CD4-positive, alpha-beta T cell (primary cell): Measurements from ENCODE around the gene CFAP20DC. TPM values are rescaled to one million over a fixed set of nuclear protein-coding genes. Genes with fewer than 3 reads are reported as not detected.

Experiments
- ATAC-seq: fragments of 200-7000 bp; cut with Tn5 transposase; one replicate; pipeline ENCODE4 v1.10.0; 2022; ENCODE audit warnings: mild to moderate bottlenecking; ENCODE audit not compliant: poor library complexity
- CTCF ChIA-PET: fragments of 350-600 bp; sonication (Branson Sonifier 250); formaldehyde crosslinking; loops from one replicate; lab custom pipeline; 2021; ENCODE audit warnings: antibody characterized with exemption, inconsistent platforms; lab: Charles Lee
- POLR2A ChIA-PET: fragments of 350-600 bp; sonication (Branson Sonifier 250); formaldehyde crosslinking; loops from one replicate; lab custom pipeline; 2021; ENCODE audit warnings: antibody characterized with exemption, inconsistent platforms; lab: Charles Lee
- DNase-seq, 14 experiments: peaks; one replicate each; pipeline ENCODE4 v3.0.0-alpha.2; 2013 to 2020; ENCODE audit warnings: mixed read lengths in 2 of 14
- H3K27ac ChIP-seq, 2 donors: one replicate each; pipeline versions ENCODE4 v1.5.1 to v1.7.0; 2013; ENCODE audit warnings: low read length in 2 of 2, low read depth in 1 of 2, mild to moderate bottlenecking in 1 of 2
- H3K27me3 ChIP-seq, 2 experiments: 1 replicate in 1 of 2; 2 replicates in 1 of 2; pipeline versions ENCODE4 v1.6.1 to v1.7.0; 2013; ENCODE audit warnings: low read length in 2 of 2, control low read depth in 1 of 2, mild to moderate bottlenecking in 1 of 2, moderate library complexity in 1 of 2; ENCODE audit not compliant: insufficient read depth in 2 of 2, control insufficient read depth in 1 of 2
- H3K36me3 ChIP-seq: one replicate; pipeline ENCODE4 v1.6.1; 2013; ENCODE audit warnings: low read length, control low read depth; ENCODE audit not compliant: insufficient read depth
- H3K4me1 ChIP-seq: one replicate; pipeline ENCODE4 v1.6.1; 2013; ENCODE audit warnings: low read length, control low read depth; ENCODE audit not compliant: insufficient read depth
- H3K4me3 ChIP-seq: one replicate; pipeline ENCODE4 v1.5.1; 2013; ENCODE audit warnings: mild to moderate bottlenecking, low read length, moderate library complexity
- H3K9me3 ChIP-seq, 2 experiments: 1 replicate in 1 of 2; 2 replicates in 1 of 2; pipeline versions ENCODE4 v1.6.1 to v1.7.0; 2013; ENCODE audit warnings: low read length in 2 of 2, mild to moderate bottlenecking in 2 of 2, control low read depth in 1 of 2, moderate library complexity in 1 of 2; ENCODE audit not compliant: control insufficient read depth in 1 of 2, insufficient read depth in 1 of 2
- H3K27ac Mint-ChIP-seq: one replicate; pipeline ENCODE4 v1.8.0; 2020; ENCODE audit warnings: mixed read lengths
- H3K27me3 Mint-ChIP-seq: one replicate; pipeline ENCODE4 v1.8.0; 2021; ENCODE audit warnings: mixed read lengths
- H3K36me3 Mint-ChIP-seq: one replicate; pipeline ENCODE4 v1.8.0; 2021; ENCODE audit warnings: low read depth, mixed read lengths
- H3K4me1 Mint-ChIP-seq: one replicate; pipeline ENCODE4 v1.8.0; 2021; ENCODE audit warnings: low read depth, mixed read lengths
- H3K4me3 Mint-ChIP-seq: one replicate; pipeline ENCODE4 v1.8.0; 2020; ENCODE audit warnings: mild to moderate bottlenecking, mixed read lengths
- H3K9me3 Mint-ChIP-seq: one replicate; pipeline ENCODE4 v1.8.0; 2020; ENCODE audit warnings: mixed read lengths
- CTCF ChIP-seq: fragments of 200-600 bp; IDR thresholded peaks from one replicate; pipeline ENCODE4 v1.8.0; 2022; ENCODE audit warnings: antibody characterized with exemption, mild to moderate bottlenecking
- intact Hi-C, 2 experiments: fragments of 100-400 bp; cut with DNase I in 1 of 2; cut with micrococcal nuclease in 1 of 2; formaldehyde crosslinking; loops; one replicate each; pipeline versions ENCODE4 v1.15.1 to v1.9.0; 2023 to 2025; cut with DNase I, micrococcal nuclease
- total RNA-seq, 174 experiments: library from RNA in 2 of 174; stranded (reverse) in 2 of 174; gene quantifications; one replicate each; pipeline ENCODE4 v1.2.3 and lab custom pipeline; 2021 to 2026

The CFAP20DC gene
- total RNA-seq, 2 experiments from 2014 or later, result 0.11 to 0.20 TPM

- Histone ChIP-seq H3K4me3 (no peak overlapping the region), H3K4me1 (no peaks in the 10 kb centered on the region), H3K9me3 (peaks cover 0 to 6% of the 10 kb centered on the region in 2 experiments), H3K27ac (no peak overlapping the region), H3K36me3 (no peaks in the 10 kb centered on the region), H3K27me3 (no peaks in the 10 kb centered on the region)
- no peak for TF ChIP-seq CTCF
- ChIA-PET POLR2A (no interaction called here), CTCF (no interaction called here)
- Mint-ChIP-seq H3K36me3 (no peaks in the 10 kb centered on the region), H3K27me3 (peaks cover 11% of the 10 kb centered on the region), H3K27ac (no peak overlapping the region), H3K4me3 (no peak overlapping the region), H3K9me3 (peaks cover 2% of the 10 kb centered on the region), H3K4me1 (no peaks in the 10 kb centered on the region)
- no peak for ATAC-seq
- DNase-seq, result no peak
- intact Hi-C loops, result no loop called here
These were observed 318.2 kb downstream of the CFAP20DC start for GRCh38 chr3:58731673-58732072.

GRCh38 chr3:58728723-58729122 lies 321.1 kb downstream of the CFAP20DC start:
- CTCF ChIA-PET, result no interaction called here
- ATAC-seq (no peak), DNase-seq (no peak)
- TF ChIP-seq CTCF, result no peak
- peaks cover 2% of the 10 kb centered on the region for H3K9me3 Mint-ChIP-seq
- H3K9me3 ChIP-seq, result peaks cover 0 to 6% of the 10 kb centered on the region in 2 experiments
- no peak overlapping the region for H3K4me3 ChIP-seq
- intact Hi-C loops, result no loop called here
- no peaks in the 10 kb centered on the region for H3K27me3 ChIP-seq
- no peaks in the 10 kb centered on the region for H3K4me1 ChIP-seq
- H3K27ac ChIP-seq, result no peak overlapping the region
- peaks cover 11% of the 10 kb centered on the region for H3K27me3 Mint-ChIP-seq
- H3K27ac Mint-ChIP-seq, result no peak overlapping the region
- no peak overlapping the region for H3K4me3 Mint-ChIP-seq
- POLR2A ChIA-PET, result no interaction called here
- no peaks in the 10 kb centered on the region for H3K36me3 ChIP-seq
- H3K36me3 Mint-ChIP-seq, result no peaks in the 10 kb centered on the region
- no peaks in the 10 kb centered on the region for H3K4me1 Mint-ChIP-seq

- ChIA-PET CTCF (no interaction called here), POLR2A (no interaction called here)
- Mint-ChIP-seq H3K4me1 (no peaks in the 10 kb centered on the region), H3K27ac (no peak overlapping the region), H3K9me3 (peaks cover 2% of the 10 kb centered on the region), H3K36me3 (no peaks in the 10 kb centered on the region), H3K4me3 (no peak overlapping the region), H3K27me3 (no peaks in the 10 kb centered on the region)
- ATAC-seq, result no peak
- Histone ChIP-seq H3K4me3 (no peak overlapping the region), H3K4me1 (no peaks in the 10 kb centered on the region), H3K27ac (no peak overlapping the region), H3K36me3 (no peaks in the 10 kb centered on the region), H3K27me3 (no peaks in the 10 kb centered on the region), H3K9me3 (peaks cover 0 to 6% of the 10 kb centered on the region in 2 experiments)
- no peak for TF ChIP-seq CTCF
- intact Hi-C loops, result no loop called here
- no peak for DNase-seq
These were observed 324.4 kb downstream of the CFAP20DC start for GRCh38 chr3:58725326-58725853.
